ENCODE measurements around the gene MED26. TPM values are rescaled to one million over a fixed set of nuclear protein-coding genes. Genes with fewer than 3 reads are reported as not detected.

MED26 gene
- total and polyA plus RNA-seq, 9 of the 15 experiments (the other 6 are each of a cell fraction or from before 2014, with no cell fraction given), result 0.71 to 15.1 (median 6.2) TPM

DNA sequence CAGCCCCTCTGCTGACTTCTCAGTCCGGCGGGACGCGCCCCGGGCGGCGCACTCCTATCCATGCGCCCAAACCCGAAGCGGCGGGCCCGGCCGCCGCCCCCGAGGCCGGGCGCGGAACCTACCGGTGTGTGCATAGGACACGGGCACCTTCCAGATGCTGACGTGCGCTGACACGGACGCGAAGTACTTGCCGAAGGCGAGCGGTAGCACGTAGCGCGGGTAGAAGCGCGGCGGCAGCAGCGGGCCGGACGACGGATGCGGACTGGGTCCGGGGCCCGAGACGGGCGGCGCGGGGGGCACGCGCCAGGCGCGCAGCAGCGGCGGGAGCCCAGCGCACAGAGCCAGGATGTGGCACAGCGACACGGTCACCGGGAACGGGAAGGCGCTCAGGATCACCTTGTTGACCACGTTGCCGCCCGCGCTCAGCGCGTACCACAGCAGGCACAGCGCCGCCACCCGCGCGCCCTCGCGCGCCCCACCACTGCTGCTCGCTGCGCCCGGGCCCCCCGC lies 56.1 kb downstream of the MED26 start:
- ATAC-seq, result peak; percentile 28
- Histone ChIP-seq H3K4me3 (peak overlapping the region; percentile 99), H3K4me1 (replicated peaks in 1 of 2; ENCODE audit: control insufficient read depth in 2 of 2, insufficient read depth in 2 of 2, low read length in 2 of 2) (peaks cover 22 to 34% of the 10 kb centered on the region in 2 experiments; a peak in 4 of 5 replicates), H3K27ac (ENCODE audit: extremely low read depth, low read depth, low read length) (peak overlapping the region; percentile 88), H3K9ac (ENCODE audit: insufficient read depth in 1 of 2, low read depth in 2 of 2, low read length in 2 of 2) (peak overlapping the region; percentile 90 to 100), H2AFZ (ENCODE audit: low read depth, low read length) (peak overlapping the region; percentile 81), H4K20me1 (replicated peaks; ENCODE audit: control insufficient read depth, insufficient read depth, low read length) (0 out of 2 replicates have a peak, but pooled peaks cover 10% of the 10 kb centered on the region), H3K9me1 (ENCODE audit: control insufficient read depth, insufficient read depth, low read length) (peaks cover 4% of the 10 kb centered on the region), H3K79me2 (ENCODE audit: control insufficient read depth, insufficient read depth, low read length) (peaks cover 72% of the 10 kb centered on the region), H3K4me2 (ENCODE audit: insufficient read depth, low read length) (peak overlapping the region; percentile 88), H3K36me3 (ENCODE audit: control insufficient read depth, insufficient read depth, low read length) (peaks cover 70% of the 10 kb centered on the region), H3K27me3 (ENCODE audit: control insufficient read depth in 2 of 2, insufficient read depth in 2 of 2, low read length in 2 of 2) (no peaks in the 10 kb centered on the region), H3K9me3 (replicated peaks; ENCODE audit: control insufficient read depth, insufficient read depth, low read depth, low read length) (no peaks in the 10 kb centered on the region)
- no peak for FAIRE-seq
- intact Hi-C loops (cut with micrococcal nuclease), result loop anchor here (1.0 kb wide), 1 partner anchor 29 kb away; no protein-coding TSS in a partner anchor
- in situ Hi-C loops (cut with MboI), result no loop called here
- under 1% methylated on average over 63 of the region's 75 CpGs for WGBS (ENCODE audit: insufficient coverage, low coverage, missing lambda C conversion rate)
- DNase-seq (ENCODE audit: extremely low read depth in 1 of 4, low spot score in 3 of 4), result peak in 1 of 4 experiments; percentile 44
- ChIA-PET CTCF (ENCODE audit: low intra/inter-chr PET ratio) (no interaction called here), POLR2A (interaction anchor here (0.7 to 2.3 kb wide), 7 partner anchors 7 to 56 kb away, joined by 3 to 11 read pairs (median 5); partner anchors contain the start of gene MED26)
- no TSS peak for BruUV-seq (replicated peaks)
- TF ChIP-seq CTBP1 (IDR thresholded peaks at IDR 0.05; ENCODE audit: borderline replicate concordance) (no peak), HIVEP1 (CRISPR knock-in tag; IDR thresholded peaks at IDR 0.05) (no peak), DIDO1 (tag; IDR thresholded peaks at IDR 0.05; ENCODE audit: low read depth) (no peak), ZNF175 (CRISPR knock-in tag; IDR thresholded peaks at IDR 0.05; ENCODE audit: low read depth) (no peak), CREB1 (IDR thresholded peaks at IDR 0.05) (no peak), CREB1 (CRISPR knock-in tag; IDR thresholded peaks at IDR 0.05) (0 out of 2 replicates have a peak, but pooled peaks have one; percentile 12), ZNF584 (CRISPR knock-in tag; IDR thresholded peaks at IDR 0.05; ENCODE audit: low read depth) (no peak), MEF2A (IDR thresholded peaks at IDR 0.05; ENCODE audit: control insufficient read depth, low read depth, low read length) (no peak), MCM5 (IDR thresholded peaks at IDR 0.05; ENCODE audit: low read depth) (no peak), ERF (CRISPR knock-in tag; IDR thresholded peaks at IDR 0.05) (peak; percentile 50; the same call in 1 of the 2 replicates), EP400 (IDR thresholded peaks at IDR 0.05) (no peak)
- TF ChIP-seq, protein P1, sequence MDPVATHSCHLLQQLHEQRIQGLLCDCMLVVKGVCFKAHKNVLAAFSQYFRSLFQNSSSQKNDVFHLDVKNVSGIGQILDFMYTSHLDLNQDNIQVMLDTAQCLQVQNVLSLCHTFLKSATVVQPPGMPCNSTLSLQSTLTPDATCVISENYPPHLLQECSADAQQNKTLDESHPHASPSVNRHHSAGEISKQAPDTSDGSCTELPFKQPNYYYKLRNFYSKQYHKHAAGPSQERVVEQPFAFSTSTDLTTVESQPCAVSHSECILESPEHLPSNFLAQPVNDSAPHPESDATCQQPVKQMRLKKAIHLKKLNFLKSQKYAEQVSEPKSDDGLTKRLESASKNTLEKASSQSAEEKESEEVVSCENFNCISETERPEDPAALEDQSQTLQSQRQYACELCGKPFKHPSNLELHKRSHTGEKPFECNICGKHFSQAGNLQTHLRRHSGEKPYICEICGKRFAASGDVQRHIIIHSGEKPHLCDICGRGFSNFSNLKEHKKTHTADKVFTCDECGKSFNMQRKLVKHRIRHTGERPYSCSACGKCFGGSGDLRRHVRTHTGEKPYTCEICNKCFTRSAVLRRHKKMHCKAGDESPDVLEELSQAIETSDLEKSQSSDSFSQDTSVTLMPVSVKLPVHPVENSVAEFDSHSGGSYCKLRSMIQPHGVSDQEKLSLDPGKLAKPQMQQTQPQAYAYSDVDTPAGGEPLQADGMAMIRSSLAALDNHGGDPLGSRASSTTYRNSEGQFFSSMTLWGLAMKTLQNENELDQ (CRISPR knock-in tag; IDR thresholded peaks at IDR 0.05; ENCODE audit: borderline replicate concordance), result no peak
- TF ChIP-seq, protein P2, sequence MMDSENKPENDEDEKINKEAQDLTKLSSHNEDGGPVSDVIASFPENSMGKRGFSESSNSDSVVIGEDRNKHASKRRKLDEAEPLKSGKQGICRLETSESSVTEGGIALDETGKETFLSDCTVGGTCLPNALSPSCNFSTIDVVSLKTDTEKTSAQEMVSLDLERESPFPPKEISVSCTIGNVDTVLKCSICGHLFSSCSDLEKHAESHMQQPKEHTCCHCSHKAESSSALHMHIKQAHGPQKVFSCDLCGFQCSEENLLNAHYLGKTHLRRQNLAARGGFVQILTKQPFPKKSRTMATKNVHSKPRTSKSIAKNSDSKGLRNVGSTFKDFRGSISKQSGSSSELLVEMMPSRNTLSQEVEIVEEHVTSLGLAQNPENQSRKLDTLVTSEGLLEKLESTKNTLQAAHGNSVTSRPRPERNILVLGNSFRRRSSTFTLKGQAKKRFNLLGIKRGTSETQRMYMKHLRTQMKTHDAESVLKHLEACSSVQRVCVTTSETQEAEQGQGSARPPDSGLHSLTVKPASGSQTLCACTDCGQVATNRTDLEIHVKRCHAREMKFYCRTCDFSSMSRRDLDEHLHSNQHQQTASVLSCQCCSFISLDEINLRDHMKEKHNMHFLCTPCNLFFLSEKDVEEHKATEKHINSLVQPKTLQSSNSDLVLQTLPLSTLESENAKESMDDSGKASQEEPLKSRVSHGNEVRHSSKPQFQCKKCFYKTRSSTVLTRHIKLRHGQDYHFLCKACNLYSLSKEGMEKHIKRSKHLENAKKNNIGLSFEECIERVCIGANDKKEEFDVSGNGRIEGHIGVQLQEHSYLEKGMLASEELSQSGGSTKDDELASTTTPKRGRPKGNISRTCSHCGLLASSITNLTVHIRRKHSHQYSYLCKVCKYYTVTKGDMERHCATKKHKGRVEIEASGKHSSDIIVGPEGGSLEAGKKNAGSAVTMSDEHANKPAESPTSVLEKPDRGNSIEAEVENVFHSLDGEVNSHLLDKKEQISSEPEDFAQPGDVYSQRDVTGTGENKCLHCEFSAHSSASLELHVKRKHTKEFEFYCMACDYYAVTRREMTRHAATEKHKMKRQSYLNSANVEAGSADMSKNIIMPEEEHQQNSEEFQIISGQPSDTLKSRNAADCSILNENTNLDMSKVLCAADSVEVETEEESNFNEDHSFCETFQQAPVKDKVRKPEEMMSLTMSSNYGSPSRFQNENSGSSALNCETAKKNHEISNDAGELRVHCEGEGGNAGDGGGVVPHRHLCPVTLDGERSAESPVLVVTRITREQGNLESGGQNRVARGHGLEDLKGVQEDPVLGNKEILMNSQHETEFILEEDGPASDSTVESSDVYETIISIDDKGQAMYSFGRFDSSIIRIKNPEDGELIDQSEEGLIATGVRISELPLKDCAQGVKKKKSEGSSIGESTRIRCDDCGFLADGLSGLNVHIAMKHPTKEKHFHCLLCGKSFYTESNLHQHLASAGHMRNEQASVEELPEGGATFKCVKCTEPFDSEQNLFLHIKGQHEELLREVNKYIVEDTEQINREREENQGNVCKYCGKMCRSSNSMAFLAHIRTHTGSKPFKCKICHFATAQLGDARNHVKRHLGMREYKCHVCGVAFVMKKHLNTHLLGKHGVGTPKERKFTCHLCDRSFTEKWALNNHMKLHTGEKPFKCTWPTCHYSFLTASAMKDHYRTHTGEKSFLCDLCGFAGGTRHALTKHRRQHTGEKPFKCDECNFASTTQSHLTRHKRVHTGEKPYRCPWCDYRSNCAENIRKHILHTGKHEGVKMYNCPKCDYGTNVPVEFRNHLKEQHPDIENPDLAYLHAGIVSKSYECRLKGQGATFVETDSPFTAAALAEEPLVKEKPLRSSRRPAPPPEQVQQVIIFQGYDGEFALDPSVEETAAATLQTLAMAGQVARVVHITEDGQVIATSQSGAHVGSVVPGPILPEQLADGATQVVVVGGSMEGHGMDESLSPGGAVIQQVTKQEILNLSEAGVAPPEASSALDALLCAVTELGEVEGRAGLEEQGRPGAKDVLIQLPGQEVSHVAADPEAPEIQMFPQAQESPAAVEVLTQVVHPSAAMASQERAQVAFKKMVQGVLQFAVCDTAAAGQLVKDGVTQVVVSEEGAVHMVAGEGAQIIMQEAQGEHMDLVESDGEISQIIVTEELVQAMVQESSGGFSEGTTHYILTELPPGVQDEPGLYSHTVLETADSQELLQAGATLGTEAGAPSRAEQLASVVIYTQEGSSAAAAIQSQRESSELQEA (IDR thresholded peaks at IDR 0.05; ENCODE audit: low read depth), result no peak

Data from K562 (cell line).